Measurements from ENCODE around the gene CDH24.

GRCh38 chr14:23023795-23024152, 33.5 kb downstream of the CDH24 start:
- TF ChIP-seq CTCF (IDR thresholded peaks at IDR 0.05) (no peak), POLR2A (IDR thresholded peaks at IDR 0.05) (no peak)

Measured in right lobe of liver (tissue), 4 donors.